Measurements from ENCODE around the gene IRAK1. TPM values are rescaled to one million over a fixed set of nuclear protein-coding genes. Genes with fewer than 3 reads are reported as not detected.
A peak's percentile ranks its signal among the peaks of the same experiment; 100 is the strongest.

The IRAK1 gene
- total and polyA plus RNA-seq, 2 of the 13 experiments (the other 11 are each of a cell fraction or from before 2014, with no cell fraction given), result 57.7 to 77.3 TPM

DNA sequence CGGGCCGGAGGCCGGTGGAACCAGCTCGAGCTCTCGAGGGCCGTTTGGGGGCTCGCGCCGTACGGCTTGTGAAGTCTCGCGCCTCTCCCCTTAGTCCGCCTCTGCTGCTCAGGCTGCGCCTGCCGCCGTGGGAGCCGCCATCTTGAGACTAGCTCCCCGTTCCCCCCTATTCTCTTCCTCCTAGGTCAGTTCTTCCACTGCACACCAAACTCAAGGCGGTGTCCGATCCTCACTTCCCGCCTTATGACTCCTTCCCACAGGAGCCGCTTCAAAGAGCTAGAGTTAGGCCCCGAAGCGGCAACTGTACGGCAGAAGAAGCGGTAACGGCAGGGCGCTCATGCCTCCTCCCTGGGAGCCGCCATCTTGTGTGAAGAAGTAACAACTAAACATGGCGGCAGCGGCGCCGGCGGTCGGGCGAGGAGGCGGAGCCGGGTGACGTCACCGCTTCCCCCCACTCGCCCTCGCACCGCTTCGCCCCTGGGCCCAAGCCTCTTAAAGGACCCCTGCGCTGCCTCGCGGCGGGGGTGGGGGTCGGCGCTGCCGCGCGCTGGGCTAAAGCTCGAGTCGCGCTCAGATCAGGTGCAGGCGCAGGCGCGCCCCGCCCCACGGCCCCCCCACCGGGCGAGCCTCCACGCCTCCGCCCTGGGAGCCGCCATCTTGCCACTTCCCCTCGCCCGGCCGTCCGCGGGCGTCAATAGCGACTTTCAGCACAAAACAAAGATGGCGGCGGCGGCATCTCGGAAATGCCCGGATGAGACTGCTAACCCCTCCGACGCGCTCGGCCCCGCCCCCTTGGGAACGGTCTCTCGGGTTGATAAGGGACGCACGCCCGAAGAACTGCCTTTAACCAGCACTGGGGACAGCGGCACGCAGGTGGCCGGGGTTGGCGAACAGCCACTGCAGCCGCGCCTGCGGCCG lies 48.0 kb downstream of the IRAK1 start, which contains the start of gene HCFC1 (continued):
- TF ChIP-seq, protein P1, sequence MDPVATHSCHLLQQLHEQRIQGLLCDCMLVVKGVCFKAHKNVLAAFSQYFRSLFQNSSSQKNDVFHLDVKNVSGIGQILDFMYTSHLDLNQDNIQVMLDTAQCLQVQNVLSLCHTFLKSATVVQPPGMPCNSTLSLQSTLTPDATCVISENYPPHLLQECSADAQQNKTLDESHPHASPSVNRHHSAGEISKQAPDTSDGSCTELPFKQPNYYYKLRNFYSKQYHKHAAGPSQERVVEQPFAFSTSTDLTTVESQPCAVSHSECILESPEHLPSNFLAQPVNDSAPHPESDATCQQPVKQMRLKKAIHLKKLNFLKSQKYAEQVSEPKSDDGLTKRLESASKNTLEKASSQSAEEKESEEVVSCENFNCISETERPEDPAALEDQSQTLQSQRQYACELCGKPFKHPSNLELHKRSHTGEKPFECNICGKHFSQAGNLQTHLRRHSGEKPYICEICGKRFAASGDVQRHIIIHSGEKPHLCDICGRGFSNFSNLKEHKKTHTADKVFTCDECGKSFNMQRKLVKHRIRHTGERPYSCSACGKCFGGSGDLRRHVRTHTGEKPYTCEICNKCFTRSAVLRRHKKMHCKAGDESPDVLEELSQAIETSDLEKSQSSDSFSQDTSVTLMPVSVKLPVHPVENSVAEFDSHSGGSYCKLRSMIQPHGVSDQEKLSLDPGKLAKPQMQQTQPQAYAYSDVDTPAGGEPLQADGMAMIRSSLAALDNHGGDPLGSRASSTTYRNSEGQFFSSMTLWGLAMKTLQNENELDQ (CRISPR knock-in tag; IDR thresholded peaks at IDR 0.05; ENCODE audit: borderline replicate concordance), result no peak
- TF ChIP-seq KDM5A (IDR thresholded peaks at IDR 0.05; ENCODE audit: borderline replicate concordance, low read length) (no peak), ZSCAN30 (CRISPR knock-in tag; IDR thresholded peaks at IDR 0.05) (no peak), ZNF550 (CRISPR knock-in tag; IDR thresholded peaks at IDR 0.05; ENCODE audit: borderline replicate concordance) (no peak), ARHGAP35 (CRISPR knock-in tag; IDR thresholded peaks at IDR 0.05; ENCODE audit: borderline replicate concordance) (no peak; the same call in 1 of the 2 replicates), ZEB1 (IDR thresholded peaks at IDR 0.05; ENCODE audit: insufficient replicate concordance, low read depth) (no peak), ZNF564 (CRISPR knock-in tag; IDR thresholded peaks at IDR 0.05) (no peak), SAP130 (CRISPR knock-in tag; IDR thresholded peaks at IDR 0.05; ENCODE audit: low read depth) (no peak), ZNF746 (CRISPR knock-in tag; IDR thresholded peaks at IDR 0.05) (0 out of 2 replicates have a peak, but pooled peaks have one; percentile 26), BRCA1 (CRISPR knock-in tag; IDR thresholded peaks at IDR 0.05) (no peak), ZNF329 (CRISPR knock-in tag; IDR thresholded peaks at IDR 0.05; ENCODE audit: low read depth) (0 out of 2 replicates have a peak, but pooled peaks have one; percentile 42), YY1 (IDR thresholded peaks at IDR 0.05; ENCODE audit: insufficient read depth, insufficient replicate concordance, low read depth, low read length) (peak; percentile 90), RFX5 (IDR thresholded peaks at IDR 0.05; ENCODE audit: low read depth, low read length) (peak; percentile 59; the same call in 1 of the 2 replicates), FOXO1 (CRISPR knock-in tag; IDR thresholded peaks at IDR 0.05) (no peak), CEBPG (CRISPR knock-in tag; IDR thresholded peaks at IDR 0.05) (no peak)
- TF ChIP-seq, protein P2, sequence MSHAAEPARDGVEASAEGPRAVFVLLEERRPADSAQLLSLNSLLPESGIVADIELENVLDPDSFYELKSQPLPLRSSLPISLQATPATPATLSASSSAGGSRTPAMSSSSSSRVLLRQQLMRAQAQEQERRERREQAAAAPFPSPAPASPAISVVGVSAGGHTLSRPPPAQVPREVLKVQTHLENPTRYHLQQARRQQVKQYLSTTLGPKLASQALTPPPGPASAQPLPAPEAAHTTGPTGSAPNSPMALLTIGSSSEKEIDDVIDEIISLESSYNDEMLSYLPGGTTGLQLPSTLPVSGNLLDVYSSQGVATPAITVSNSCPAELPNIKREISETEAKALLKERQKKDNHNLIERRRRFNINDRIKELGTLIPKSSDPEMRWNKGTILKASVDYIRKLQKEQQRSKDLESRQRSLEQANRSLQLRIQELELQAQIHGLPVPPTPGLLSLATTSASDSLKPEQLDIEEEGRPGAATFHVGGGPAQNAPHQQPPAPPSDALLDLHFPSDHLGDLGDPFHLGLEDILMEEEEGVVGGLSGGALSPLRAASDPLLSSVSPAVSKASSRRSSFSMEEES (CRISPR knock-in tag; IDR thresholded peaks at IDR 0.05), result no peak
- TF ChIP-seq, protein P3, sequence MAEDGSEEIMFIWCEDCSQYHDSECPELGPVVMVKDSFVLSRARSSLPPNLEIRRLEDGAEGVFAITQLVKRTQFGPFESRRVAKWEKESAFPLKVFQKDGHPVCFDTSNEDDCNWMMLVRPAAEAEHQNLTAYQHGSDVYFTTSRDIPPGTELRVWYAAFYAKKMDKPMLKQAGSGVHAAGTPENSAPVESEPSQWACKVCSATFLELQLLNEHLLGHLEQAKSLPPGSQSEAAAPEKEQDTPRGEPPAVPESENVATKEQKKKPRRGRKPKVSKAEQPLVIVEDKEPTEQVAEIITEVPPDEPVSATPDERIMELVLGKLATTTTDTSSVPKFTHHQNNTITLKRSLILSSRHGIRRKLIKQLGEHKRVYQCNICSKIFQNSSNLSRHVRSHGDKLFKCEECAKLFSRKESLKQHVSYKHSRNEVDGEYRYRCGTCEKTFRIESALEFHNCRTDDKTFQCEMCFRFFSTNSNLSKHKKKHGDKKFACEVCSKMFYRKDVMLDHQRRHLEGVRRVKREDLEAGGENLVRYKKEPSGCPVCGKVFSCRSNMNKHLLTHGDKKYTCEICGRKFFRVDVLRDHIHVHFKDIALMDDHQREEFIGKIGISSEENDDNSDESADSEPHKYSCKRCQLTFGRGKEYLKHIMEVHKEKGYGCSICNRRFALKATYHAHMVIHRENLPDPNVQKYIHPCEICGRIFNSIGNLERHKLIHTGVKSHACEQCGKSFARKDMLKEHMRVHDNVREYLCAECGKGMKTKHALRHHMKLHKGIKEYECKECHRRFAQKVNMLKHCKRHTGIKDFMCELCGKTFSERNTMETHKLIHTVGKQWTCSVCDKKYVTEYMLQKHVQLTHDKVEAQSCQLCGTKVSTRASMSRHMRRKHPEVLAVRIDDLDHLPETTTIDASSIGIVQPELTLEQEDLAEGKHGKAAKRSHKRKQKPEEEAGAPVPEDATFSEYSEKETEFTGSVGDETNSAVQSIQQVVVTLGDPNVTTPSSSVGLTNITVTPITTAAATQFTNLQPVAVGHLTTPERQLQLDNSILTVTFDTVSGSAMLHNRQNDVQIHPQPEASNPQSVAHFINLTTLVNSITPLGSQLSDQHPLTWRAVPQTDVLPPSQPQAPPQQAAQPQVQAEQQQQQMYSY (CRISPR knock-in tag; IDR thresholded peaks at IDR 0.05), result no peak
- TF ChIP-seq, protein P4, sequence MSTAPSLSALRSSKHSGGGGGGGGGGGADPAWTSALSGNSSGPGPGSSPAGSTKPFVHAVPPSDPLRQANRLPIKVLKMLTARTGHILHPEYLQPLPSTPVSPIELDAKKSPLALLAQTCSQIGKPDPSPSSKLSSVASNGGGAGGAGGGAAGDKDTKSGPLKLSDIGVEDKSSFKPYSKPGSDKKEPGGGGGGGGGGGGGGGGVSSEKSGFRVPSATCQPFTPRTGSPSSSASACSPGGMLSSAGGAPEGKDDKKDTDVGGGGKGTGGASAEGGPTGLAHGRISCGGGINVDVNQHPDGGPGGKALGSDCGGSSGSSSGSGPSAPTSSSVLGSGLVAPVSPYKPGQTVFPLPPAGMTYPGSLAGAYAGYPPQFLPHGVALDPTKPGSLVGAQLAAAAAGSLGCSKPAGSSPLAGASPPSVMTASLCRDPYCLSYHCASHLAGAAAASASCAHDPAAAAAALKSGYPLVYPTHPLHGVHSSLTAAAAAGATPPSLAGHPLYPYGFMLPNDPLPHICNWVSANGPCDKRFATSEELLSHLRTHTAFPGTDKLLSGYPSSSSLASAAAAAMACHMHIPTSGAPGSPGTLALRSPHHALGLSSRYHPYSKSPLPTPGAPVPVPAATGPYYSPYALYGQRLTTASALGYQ (CRISPR knock-in tag; IDR thresholded peaks at IDR 0.05), result no peak
- TF ChIP-seq, protein P5, sequence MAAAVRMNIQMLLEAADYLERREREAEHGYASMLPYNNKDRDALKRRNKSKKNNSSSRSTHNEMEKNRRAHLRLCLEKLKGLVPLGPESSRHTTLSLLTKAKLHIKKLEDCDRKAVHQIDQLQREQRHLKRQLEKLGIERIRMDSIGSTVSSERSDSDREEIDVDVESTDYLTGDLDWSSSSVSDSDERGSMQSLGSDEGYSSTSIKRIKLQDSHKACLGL (CRISPR knock-in tag; IDR thresholded peaks at IDR 0.05), result no peak; the same call in 1 of the 2 replicates

Data from HepG2 (cell line).